HUES64 (cell line): Measurements from ENCODE around the gene ATRN.
"Not testable (repeated sequence)": the region's sequence is repeated elsewhere in the genome, so short reads cannot be mapped to it uniquely, and the experiment has no call there.

Source experiments
- H3K27ac ChIP-seq: 2 replicates; pipeline ENCODE4 v1.7.0; 2013; ENCODE audit warnings: low read depth, low read length, inconsistent platforms
- H3K27me3 ChIP-seq: 2 replicates; pipeline ENCODE4 v1.6.1; 2013; ENCODE audit warnings: mild to moderate bottlenecking, low read length; ENCODE audit not compliant: insufficient read depth
- H3K36me3 ChIP-seq: 2 replicates; pipeline ENCODE4 v1.6.1; 2013; ENCODE audit warnings: mild to moderate bottlenecking, low read length; ENCODE audit not compliant: insufficient read depth
- H3K4me1 ChIP-seq: 2 replicates; pipeline ENCODE4 v1.6.1; 2013; ENCODE audit warnings: mild to moderate bottlenecking, low read length, moderate library complexity; ENCODE audit not compliant: insufficient read depth
- H3K4me3 ChIP-seq: 2 replicates; pipeline ENCODE4 v1.5.1; 2013; ENCODE audit warnings: mild to moderate bottlenecking, low read length, moderate library complexity
- H3K9ac ChIP-seq: 2 replicates; pipeline ENCODE4 v1.6.1; 2013; ENCODE audit warnings: mild to moderate bottlenecking, low read depth, low read length
- H3K9me3 ChIP-seq: 2 replicates; pipeline ENCODE4 v1.6.1; 2013; ENCODE audit warnings: low read depth, low read length; ENCODE audit not compliant: insufficient read depth
- WGBS: fragments of 150-250, 120-280 bp; methylation state at CpG from one replicate; pipeline ENCODE4 v1.1.7; 2013; ENCODE audit warnings: missing lambda C conversion rate; 5-methylcytosine and 5-hydroxymethylcytosine counted together

Gene ATRN

GRCh38 chr20:3470208-3470626 lies 601 bp upstream of the ATRN start:
- no peaks in the 10 kb centered on the region for H3K36me3 ChIP-seq
- 61% methylated on average over 13 of the region's 13 CpGs for WGBS
- H3K9ac ChIP-seq: peak overlapping the region; percentile 87
- peak overlapping the region; percentile 87 for H3K4me3 ChIP-seq
- no peaks in the 10 kb centered on the region for H3K9me3 ChIP-seq
- 0 out of 2 replicates have a peak overlapping the region, but pooled peaks have one; percentile 24 for H3K27ac ChIP-seq
- peaks cover 6% of the 10 kb centered on the region; the same call in 1 of the 2 replicates for H3K4me1 ChIP-seq
- peaks cover 64% of the 10 kb centered on the region for H3K27me3 ChIP-seq

- WGBS: 2% methylated on average over 30 of the region's 30 CpGs
- H3K9me3 ChIP-seq: no peaks in the 10 kb centered on the region
- H3K27ac ChIP-seq: no peak overlapping the region
- H3K4me1 ChIP-seq: peaks cover 6% of the 10 kb centered on the region; the same call in 1 of the 2 replicates
- H3K4me3 ChIP-seq: peak overlapping the region; percentile 87
- H3K9ac ChIP-seq: peak overlapping the region; percentile 76
- H3K36me3 ChIP-seq: no peaks in the 10 kb centered on the region
- peaks cover 52% of the 10 kb centered on the region for H3K27me3 ChIP-seq
These were observed 691 bp downstream of the ATRN start for GRCh38 chr20:3471397-3472021.

DNA sequence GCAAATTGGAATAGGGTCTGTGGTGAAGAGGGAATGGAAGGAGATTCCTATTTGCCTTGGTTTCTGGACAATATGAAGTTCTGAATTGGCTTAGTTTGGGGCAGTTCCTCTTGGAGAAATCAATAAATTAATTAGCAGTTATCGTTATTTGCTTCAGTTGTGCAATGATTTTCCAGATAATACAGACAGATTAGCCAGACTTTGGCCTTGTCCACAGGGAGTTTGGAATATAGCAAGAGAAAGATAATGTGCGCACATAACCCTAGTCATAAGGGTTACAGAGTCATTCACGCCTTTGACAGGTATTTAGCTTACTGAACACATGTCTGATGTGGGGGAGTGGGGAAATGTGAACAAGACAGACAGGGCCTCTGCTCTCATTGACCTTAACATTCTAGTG lies 1.3 kb downstream of the ATRN start:
- Histone ChIP-seq H3K4me3 (peak overlapping the region; percentile 87), H3K27ac (no peak overlapping the region), H3K9me3 (no peaks in the 10 kb centered on the region), H3K36me3 (no peaks in the 10 kb centered on the region), H3K27me3 (peaks cover 46% of the 10 kb centered on the region), H3K4me1 (peaks cover 6% of the 10 kb centered on the region; the same call in 1 of the 2 replicates), H3K9ac (no peak overlapping the region)
- WGBS: 91% methylated on average over 3 of the region's 3 CpGs

- Histone ChIP-seq H3K27ac (no peak overlapping the region), H3K4me1 (peaks cover 6% of the 10 kb centered on the region; the same call in 1 of the 2 replicates), H3K36me3 (no peaks in the 10 kb centered on the region), H3K9me3 (no peaks in the 10 kb centered on the region), H3K27me3 (peaks cover 41% of the 10 kb centered on the region), H3K4me3 (no peak overlapping the region), H3K9ac (no peak overlapping the region)
- 89% methylated on average over 6 of the region's 6 CpGs for WGBS
These were observed 2.5 kb downstream of the ATRN start for GRCh38 chr20:3473324-3473723.

- Histone ChIP-seq H3K9me3 (no peaks in the 10 kb centered on the region), H3K4me1 (peaks cover 6% of the 10 kb centered on the region; the same call in 1 of the 2 replicates), H3K4me3 (no peak overlapping the region), H3K27ac (no peak overlapping the region), H3K27me3 (peaks cover 35% of the 10 kb centered on the region), H3K9ac (no peak overlapping the region), H3K36me3 (no peaks in the 10 kb centered on the region)
- 95% methylated on average over 1 of the region's 1 CpG for WGBS
These were observed 3.1 kb downstream of the ATRN start for GRCh38 chr20:3473944-3474343.

GRCh38 chr20:3477003-3477860 lies 6.4 kb downstream of the ATRN start:
- not testable (repeated sequence) for H3K9me3 ChIP-seq, H3K4me1 ChIP-seq, H3K27ac ChIP-seq, H3K36me3 ChIP-seq, H3K4me3 ChIP-seq, H3K27me3 ChIP-seq, H3K9ac ChIP-seq
- WGBS: 97% methylated on average over 1 of the region's 1 CpG

DNA sequence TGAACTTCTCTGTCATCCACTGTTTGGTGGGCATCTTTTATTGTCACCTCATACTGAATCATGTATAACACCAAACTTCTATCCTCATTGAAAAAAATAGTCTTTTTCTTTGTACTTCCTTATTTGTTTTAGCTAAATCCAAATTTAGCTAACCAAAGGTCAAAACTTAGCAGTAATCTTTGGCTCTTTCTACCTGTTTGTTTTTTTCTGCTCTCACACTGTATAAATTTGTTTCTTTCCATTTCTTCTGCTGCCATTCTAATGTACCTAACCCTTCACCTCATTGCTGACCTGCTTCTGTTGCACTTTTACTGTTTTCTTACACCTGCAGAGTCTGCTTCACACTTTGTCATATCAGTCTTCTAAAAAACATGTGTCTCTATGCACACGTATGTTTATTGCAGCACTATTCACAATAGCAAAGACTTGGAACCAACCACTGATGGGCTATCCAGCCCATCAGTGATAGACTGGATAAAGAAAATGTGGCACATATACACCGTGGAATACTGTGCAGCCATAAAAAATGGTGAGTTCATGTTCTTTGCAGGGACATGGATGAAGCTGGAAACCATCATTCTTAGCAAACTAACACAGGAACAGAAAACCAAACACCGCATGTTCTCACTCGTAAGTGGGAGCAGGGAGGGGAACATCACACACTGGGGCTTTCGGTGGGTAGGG lies 7.2 kb downstream of the ATRN start:
- no peak overlapping the region for H3K9ac ChIP-seq
- H3K27me3 ChIP-seq: peaks cover under 1% of the 10 kb centered on the region; the same call in 1 of the 2 replicates
- H3K27ac ChIP-seq: no peak overlapping the region
- 96% methylated on average over 5 of the region's 5 CpGs for WGBS
- H3K36me3 ChIP-seq: no peaks in the 10 kb centered on the region
- H3K4me3 ChIP-seq: no peak overlapping the region
- H3K9me3 ChIP-seq: no peaks in the 10 kb centered on the region
- no peaks in the 10 kb centered on the region for H3K4me1 ChIP-seq

DNA sequence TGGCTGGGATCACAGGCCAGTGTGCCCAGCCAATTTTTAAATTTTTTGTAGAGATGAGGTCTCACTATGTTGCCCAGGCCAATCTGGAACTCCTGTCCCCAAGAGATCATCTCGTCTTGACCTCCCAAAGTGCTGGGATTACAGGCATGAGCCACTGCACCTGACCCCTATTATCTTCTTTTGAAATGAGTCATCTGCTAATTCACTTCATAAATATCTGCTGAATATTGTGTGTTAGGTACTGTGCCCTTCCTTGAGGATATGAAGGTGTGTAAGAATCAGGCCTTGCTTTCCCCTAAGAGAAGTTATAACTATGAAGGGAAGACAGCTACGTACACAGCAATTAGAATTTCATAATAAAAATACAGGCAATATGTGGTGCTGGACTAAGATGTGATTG lies 8.2 kb downstream of the ATRN start:
- Histone ChIP-seq H3K4me3 (no peak overlapping the region), H3K27ac (no peak overlapping the region), H3K36me3 (no peaks in the 10 kb centered on the region), H3K27me3 (no peaks in the 10 kb centered on the region), H3K9ac (no peak overlapping the region), H3K9me3 (no peaks in the 10 kb centered on the region), H3K4me1 (no peaks in the 10 kb centered on the region)
- 91% methylated on average over 2 of the region's 2 CpGs for WGBS

DNA sequence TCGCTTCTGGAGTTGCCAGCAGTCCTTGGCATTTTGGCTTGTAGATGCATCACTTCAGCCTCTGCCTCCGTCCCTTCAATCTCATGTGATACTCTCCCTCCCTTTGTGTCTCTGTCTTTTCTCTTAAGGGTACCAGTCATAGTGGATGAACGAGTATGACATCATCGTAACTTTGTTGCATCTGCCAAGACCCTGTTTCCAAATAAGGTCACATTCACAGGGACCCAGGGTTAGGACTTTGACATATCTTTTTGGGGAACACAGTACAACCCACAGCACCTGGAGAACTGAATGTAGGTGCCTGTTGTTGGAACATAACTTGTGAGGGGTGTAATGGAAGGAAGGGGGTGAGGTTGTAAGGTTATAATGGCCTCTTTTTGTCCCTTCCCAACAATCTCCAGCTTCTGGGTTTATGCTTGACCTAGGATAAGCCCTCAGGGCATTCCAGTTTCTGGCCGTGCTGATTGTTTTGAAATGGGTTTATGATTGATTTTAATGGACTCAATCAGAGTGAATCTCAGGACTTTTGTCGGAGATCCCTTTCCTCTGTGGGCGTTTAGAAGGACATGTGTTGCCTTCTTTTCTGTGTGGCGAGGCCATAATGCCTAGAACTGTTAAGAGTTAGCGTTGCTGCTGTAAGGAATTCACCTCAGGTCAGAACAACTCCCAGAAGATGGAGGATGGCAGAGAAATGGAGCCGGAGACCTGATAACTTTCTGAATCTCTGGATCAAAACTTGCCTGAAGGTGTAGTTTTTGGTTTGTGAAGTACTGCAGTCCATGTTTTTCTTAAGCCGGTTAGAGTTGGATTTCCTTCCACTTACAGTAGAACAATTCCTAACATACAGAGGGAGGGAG lies 9.2 kb downstream of the ATRN start:
- 93% methylated on average over 10 of the region's 11 CpGs for WGBS

DNA sequence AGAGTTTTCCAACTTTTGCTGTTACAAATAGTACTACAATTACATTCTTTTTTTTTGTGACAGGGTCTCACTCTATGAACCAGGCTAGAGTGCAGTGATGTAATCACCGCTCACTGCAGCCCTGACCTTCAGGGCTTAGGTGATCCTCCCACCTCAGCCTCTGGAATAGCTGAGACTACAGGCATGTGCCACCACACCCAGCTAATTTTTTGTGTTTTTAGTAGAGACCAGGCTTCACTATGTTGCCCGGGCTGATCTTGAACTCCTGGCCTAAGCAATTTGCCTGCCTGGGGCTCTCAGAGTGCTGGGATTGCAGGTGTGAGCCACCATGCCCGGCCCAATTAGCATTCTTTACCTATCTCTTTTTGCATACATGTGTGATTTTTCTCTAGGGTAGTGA lies 12.5 kb downstream of the ATRN start:
- Histone ChIP-seq H3K27me3 (no peaks in the 10 kb centered on the region), H3K4me1 (no peaks in the 10 kb centered on the region), H3K9me3 (peaks cover 12% of the 10 kb centered on the region; the same call in 1 of the 2 replicates), H3K27ac (no peak overlapping the region), H3K36me3 (no peaks in the 10 kb centered on the region), H3K9ac (no peak overlapping the region), H3K4me3 (no peak overlapping the region)
- WGBS: 84% methylated on average over 3 of the region's 3 CpGs

More for the DNA sequence above, 9.2 kb downstream of the ATRN start:
- no peaks in the 10 kb centered on the region for H3K4me1 ChIP-seq
- H3K27me3 ChIP-seq: no peaks in the 10 kb centered on the region
- H3K27ac ChIP-seq: no peak overlapping the region
- H3K36me3 ChIP-seq: no peaks in the 10 kb centered on the region
- no peak overlapping the region for H3K9ac ChIP-seq
- no peaks in the 10 kb centered on the region for H3K9me3 ChIP-seq
- no peak overlapping the region for H3K4me3 ChIP-seq
